Gastrocnemius medialis (tissue), 4 donors: ENCODE measurements around the gene SLAMF7. TPM values are rescaled to one million over a fixed set of nuclear protein-coding genes. Genes with fewer than 3 reads are reported as not detected.

Source experiments
- ATAC-seq, 2 donors: fragments of 150-250 bp; one replicate each; pipeline ENCODE4 v1.9.1; 2016
- DNase-seq, 2 donors: peaks; one replicate each; pipeline ENCODE4 v3.0.0-alpha.2; 2019
- H3K27ac ChIP-seq, 4 donors: fragments of 200-600 bp; sonication (generic); 1 replicate in 1 of 4; 2 replicates in 3 of 4; pipeline ENCODE4 v1.5.1; 2016 to 2018; ENCODE audit warnings: mild to moderate bottlenecking in 2 of 4, moderate library complexity in 1 of 4
- H3K27me3 ChIP-seq, 3 donors: fragments of 200-600 bp; sonication (generic) in 2 of 3; 1 replicate in 1 of 3; 2 replicates in 2 of 3; pipeline versions ENCODE4 v1.5.1 to v1.6.0; 2016 to 2019; ENCODE audit warnings: mild to moderate bottlenecking in 1 of 3, moderate library complexity in 1 of 3
- H3K36me3 ChIP-seq, 2 donors: fragments of 200-600 bp; sonication (generic) in 1 of 2; one replicate each; pipeline ENCODE4 v1.5.1; 2017 to 2018
- H3K4me1 ChIP-seq, 2 donors: fragments of 200-600 bp; sonication (generic) in 1 of 2; one replicate each; pipeline ENCODE4 v1.5.1; 2016 to 2017; ENCODE audit warnings: mild to moderate bottlenecking in 2 of 2
- H3K4me3 ChIP-seq, 4 donors: fragments of 200-600 bp; sonication (generic) in 3 of 4; 1 replicate in 1 of 4; 2 replicates in 3 of 4; pipeline ENCODE4 v1.5.1; 2016 to 2019; ENCODE audit warnings: mild to moderate bottlenecking in 2 of 4
- H3K9me3 ChIP-seq, 3 donors: fragments of 200-600 bp; sonication (generic) in 2 of 3; 1 replicate in 1 of 3; 2 replicates in 2 of 3; pipeline ENCODE4 v1.5.1; 2016 to 2019
- POLR2A ChIP-seq, 2 donors: fragments of 450-650 bp; IDR thresholded peaks; one replicate each; pipeline ENCODE4 v1.6.1; 2017; ENCODE audit warnings: antibody characterized with exemption in 2 of 2, mild to moderate bottlenecking in 2 of 2, moderate library complexity in 2 of 2
- in situ Hi-C, 4 donors: fragments of 200-750 bp; cut with MboI; loops; one replicate each; pipeline versions ENCODE4 v1.15.0 to v1.8.0; 2017; ENCODE audit warnings: low sequenced_read_pairs in 4 of 4
- intact Hi-C: fragments of 100-400 bp; cut with DNase I; formaldehyde crosslinking; loops from one replicate; pipeline ENCODE4 v1.15.1; 2023; ENCODE audit warnings: low total_unique reads
- total RNA-seq, 4 donors: library from RNA; depleted of rRNA; stranded (reverse); fragments of >200 nt; gene quantifications; one replicate each; pipeline versions ENCODE4 v1.1.0 to v1.2.3, GENCODE V29; 2016
- TF ChIP-seq, protein P1 (sequence below), 5 experiments: fragments of 450-650 bp in 3 of 5; fragments of 200-600 bp in 2 of 5; sonication (generic) in 2 of 5; IDR thresholded peaks in 4 of 5; conservative IDR thresholded peaks in 1 of 5; 1 replicate in 4 of 5; 2 replicates in 1 of 5; pipeline ENCODE4 v1.5.1; 2016 to 2019; ENCODE audit warnings: antibody characterized with exemption in 5 of 5, mild to moderate bottlenecking in 3 of 5, moderate library complexity in 3 of 5

The SLAMF7 gene
- total RNA-seq, 4 donors from 2014 or later = 0.81 TPM; not detected in 3

DNA sequence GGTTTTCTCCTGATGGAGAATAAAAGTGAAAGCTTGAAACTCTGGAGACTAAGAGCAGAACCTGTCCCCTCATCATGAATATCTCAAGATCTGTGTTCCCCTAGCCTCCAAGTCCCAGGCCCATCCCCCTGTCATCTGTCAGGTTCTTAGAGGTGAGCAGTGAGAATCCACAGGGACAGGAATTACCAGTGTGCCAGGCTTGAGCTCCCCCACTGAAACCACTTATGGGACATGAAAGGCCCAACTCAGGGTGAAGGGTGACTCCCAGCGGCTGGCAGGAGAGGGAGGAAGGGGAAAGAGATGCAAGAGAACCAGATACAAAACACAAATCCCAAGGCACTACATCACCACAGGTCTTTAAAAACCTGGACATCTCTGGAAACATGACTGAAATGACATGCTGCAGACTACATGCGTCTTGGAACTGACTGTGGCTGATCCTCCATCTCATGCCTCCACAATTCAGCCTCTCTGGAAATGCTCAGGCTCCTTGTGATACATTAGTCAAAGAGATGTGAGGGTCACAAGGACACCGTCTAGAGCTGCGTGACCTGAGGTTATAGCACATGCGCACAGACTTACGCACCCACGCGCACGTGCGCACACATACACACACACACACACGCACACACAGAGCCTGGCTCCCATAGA lies 50.1 kb downstream of the SLAMF7 start:
- TF ChIP-seq, protein P1, sequence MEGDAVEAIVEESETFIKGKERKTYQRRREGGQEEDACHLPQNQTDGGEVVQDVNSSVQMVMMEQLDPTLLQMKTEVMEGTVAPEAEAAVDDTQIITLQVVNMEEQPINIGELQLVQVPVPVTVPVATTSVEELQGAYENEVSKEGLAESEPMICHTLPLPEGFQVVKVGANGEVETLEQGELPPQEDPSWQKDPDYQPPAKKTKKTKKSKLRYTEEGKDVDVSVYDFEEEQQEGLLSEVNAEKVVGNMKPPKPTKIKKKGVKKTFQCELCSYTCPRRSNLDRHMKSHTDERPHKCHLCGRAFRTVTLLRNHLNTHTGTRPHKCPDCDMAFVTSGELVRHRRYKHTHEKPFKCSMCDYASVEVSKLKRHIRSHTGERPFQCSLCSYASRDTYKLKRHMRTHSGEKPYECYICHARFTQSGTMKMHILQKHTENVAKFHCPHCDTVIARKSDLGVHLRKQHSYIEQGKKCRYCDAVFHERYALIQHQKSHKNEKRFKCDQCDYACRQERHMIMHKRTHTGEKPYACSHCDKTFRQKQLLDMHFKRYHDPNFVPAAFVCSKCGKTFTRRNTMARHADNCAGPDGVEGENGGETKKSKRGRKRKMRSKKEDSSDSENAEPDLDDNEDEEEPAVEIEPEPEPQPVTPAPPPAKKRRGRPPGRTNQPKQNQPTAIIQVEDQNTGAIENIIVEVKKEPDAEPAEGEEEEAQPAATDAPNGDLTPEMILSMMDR (IDR thresholded peaks at IDR 0.05 in 4 of 5, conservative IDR thresholded peaks at IDR 0.05 in 1 of 5) = no peak
- no peak for TF ChIP-seq POLR2A (IDR thresholded peaks at IDR 0.05)
- no peak overlapping the region for H3K4me3 ChIP-seq
- intact Hi-C loops = no loop called here
- H3K36me3 ChIP-seq = no peaks in the 10 kb centered on the region
- no peak for ATAC-seq
- H3K9me3 ChIP-seq = peaks cover 0 to 3% (median 0%) of the 10 kb centered on the region in 3 donors
- in situ Hi-C loops = no loop called here
- no peaks in the 10 kb centered on the region for H3K27me3 ChIP-seq
- DNase-seq = no peak
- H3K27ac ChIP-seq = no peak overlapping the region
- no peaks in the 10 kb centered on the region for H3K4me1 ChIP-seq

DNA sequence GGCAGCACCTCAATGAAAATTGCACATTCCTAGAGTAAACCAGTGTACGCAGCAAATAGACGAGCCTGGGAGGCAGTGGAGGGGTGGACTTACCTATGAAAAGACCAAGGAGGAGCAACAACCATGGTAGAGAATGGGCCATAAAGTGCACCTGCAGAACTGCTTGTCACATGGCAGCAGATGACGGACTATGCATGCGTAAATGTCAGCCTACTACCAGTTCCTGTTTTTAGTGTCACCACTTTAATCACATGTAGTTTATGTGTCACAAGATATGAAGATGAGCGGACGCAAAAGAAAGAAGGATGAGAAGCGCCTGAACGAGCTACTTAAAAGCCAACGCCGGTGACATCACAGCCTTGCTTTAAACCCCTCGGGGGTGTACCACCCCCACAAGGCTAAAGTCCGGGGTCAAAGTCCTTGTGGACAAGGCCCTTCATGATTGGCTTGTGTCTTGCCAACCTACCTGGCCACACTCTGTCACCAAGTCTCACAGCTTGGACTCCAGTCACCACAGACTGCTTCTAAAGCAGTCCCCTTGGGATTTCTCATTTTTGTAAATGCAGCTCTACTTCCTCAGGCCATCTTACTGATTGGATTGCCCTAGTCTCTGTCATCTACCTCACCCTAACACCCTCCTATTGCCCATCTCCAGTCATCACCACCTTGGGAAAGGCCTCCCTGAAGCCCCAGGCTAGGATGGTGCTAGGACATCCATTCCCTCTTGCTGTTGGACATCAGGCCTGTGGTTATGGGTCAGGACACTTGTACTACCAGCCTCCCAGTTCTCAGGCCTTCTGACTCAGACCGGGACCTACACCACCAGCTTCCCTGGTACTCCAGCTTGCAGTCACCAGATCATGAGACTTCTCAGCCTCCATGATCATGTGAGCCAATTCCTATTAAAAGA lies 50.9 kb downstream of the SLAMF7 start:
- intact Hi-C loops (no loop called here), in situ Hi-C loops (no loop called here)
- H3K36me3 ChIP-seq = no peaks in the 10 kb centered on the region
- H3K27me3 ChIP-seq = no peaks in the 10 kb centered on the region
- ATAC-seq = no peak
- H3K4me3 ChIP-seq = no peak overlapping the region
- DNase-seq = no peak
- H3K4me1 ChIP-seq = no peaks in the 10 kb centered on the region
- no peak for TF ChIP-seq POLR2A (IDR thresholded peaks at IDR 0.05)
- TF ChIP-seq, protein P1 (IDR thresholded peaks at IDR 0.05 in 4 of 5, conservative IDR thresholded peaks at IDR 0.05 in 1 of 5) = no peak
- peaks cover 0 to 3% (median 0%) of the 10 kb centered on the region in 3 donors for H3K9me3 ChIP-seq
- no peak overlapping the region for H3K27ac ChIP-seq

DNA sequence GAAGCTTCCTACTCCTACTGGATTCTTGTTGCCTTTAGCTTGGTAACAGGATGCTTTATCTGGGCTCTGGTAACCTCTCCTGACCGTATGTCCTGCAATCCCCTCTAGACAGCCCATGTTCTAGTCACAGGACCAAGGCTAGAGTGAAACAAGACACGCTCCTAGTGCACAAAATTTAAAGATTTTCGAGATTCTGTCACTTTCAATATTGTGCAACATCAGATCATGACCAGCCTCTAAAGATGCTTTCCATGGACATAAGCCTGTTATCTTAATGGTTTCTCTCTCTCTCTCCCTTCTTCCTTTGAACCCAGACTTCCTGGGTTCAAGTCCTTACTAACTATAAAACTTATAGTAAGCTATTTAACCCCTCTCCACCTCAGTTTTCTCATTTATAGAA lies 55.3 kb downstream of the SLAMF7 start:
- ATAC-seq (no peak), DNase-seq (no peak)
- H3K4me1 ChIP-seq = no peaks in the 10 kb centered on the region
- H3K27ac ChIP-seq = no peak overlapping the region
- TF ChIP-seq POLR2A (IDR thresholded peaks at IDR 0.05) = no peak
- TF ChIP-seq, protein P1 (IDR thresholded peaks at IDR 0.05 in 4 of 5, conservative IDR thresholded peaks at IDR 0.05 in 1 of 5) = no peak
- H3K4me3 ChIP-seq = no peak overlapping the region
- intact Hi-C loops = no loop called here
- H3K36me3 ChIP-seq = no peaks in the 10 kb centered on the region
- in situ Hi-C loops = no loop called here
- H3K27me3 ChIP-seq = no peaks in the 10 kb centered on the region
- H3K9me3 ChIP-seq = peaks cover 0 to 3% (median 0%) of the 10 kb centered on the region in 3 donors

DNA sequence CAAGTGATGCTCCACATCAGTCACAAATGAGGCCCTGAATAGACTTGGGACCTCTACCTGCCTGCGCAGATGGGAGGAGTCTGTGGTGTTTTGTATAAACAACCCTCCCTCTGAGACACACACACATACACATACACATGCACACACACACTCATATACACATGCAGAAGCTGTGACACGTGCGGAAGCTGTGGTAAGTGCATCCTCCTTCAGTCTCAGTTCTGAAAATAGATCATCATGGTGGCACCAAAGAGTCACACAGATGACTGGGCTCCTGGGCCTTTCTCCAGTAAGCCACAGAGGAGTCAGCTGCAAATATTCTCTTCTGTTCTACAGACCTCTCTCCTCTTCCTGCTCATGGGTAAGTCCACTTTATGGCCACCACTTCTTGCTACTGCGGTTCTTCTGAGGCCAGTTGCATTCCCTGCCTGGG lies 56.9 kb downstream of the SLAMF7 start, which contains the start of gene LY9:
LY9 (plus strand) TSS at position 224 of the 433 bp plus-strand sequence; CDS start at position 238, 14 bp downstream.
- H3K27ac ChIP-seq = no peak within 1 kb of the TSS
- no peaks in the 10 kb centered on the region for H3K4me1 ChIP-seq
- ATAC-seq (no peak), DNase-seq (peak in 1 of 2 donors; percentile 18)
- intact Hi-C loops (no loop called here), in situ Hi-C loops (no loop called here)
- no peak within 1 kb of the TSS for H3K4me3 ChIP-seq
- H3K9me3 ChIP-seq = peaks cover 0 to 3% (median 0%) of the 10 kb centered on the region in 3 donors
- no peaks in the 10 kb centered on the region for H3K27me3 ChIP-seq
- no peak for TF ChIP-seq POLR2A (IDR thresholded peaks at IDR 0.05)
- TF ChIP-seq, protein P1 (IDR thresholded peaks at IDR 0.05 in 4 of 5, conservative IDR thresholded peaks at IDR 0.05 in 1 of 5) = no peak
- no peaks in the 10 kb centered on the region for H3K36me3 ChIP-seq
